Right lobe of liver (tissue), 4 donors: ENCODE data around the gene VNN1.

Experiments used
- CTCF ChIP-seq, 4 donors: fragments of 200-600 bp in 3 of 4; fragments of 450-650 bp in 1 of 4; IDR thresholded peaks; one replicate each; pipeline versions ENCODE4 v1.5.1 to v1.8.0; 2016 to 2022; ENCODE audit warnings: antibody characterized with exemption in 4 of 4, mild to moderate bottlenecking in 2 of 4
- POLR2A ChIP-seq: fragments of 450-650 bp; IDR thresholded peaks from one replicate; pipeline ENCODE4 v1.6.1; 2017; ENCODE audit warnings: antibody characterized with exemption, mild to moderate bottlenecking
- donor health status: DM: no; HTN: no; CAD: no.
- donor health status: DM: no; HTN: no; CAD: no.
- donor health status: DM: no; HTN: yes; CAD: no.

GRCh38 chr6:132736239-132736638, 22.4 kb upstream of the VNN1 start:
- TF ChIP-seq CTCF (IDR thresholded peaks at IDR 0.05), result no peak
- no peak for TF ChIP-seq POLR2A
